Measurements from ENCODE around the gene SCN7A.

The SCN7A gene

GRCh38 chr2:166499281-166499680, 5.2 kb upstream of the SCN7A start:
- no peak for TF ChIP-seq POLR2AphosphoS5 (IDR thresholded peaks at IDR 0.05; ENCODE audit: low read depth, low read length)
- no peak for TF ChIP-seq FOXP2 (optimal IDR thresholded peaks at IDR 0.05; ENCODE audit: borderline replicate concordance, extremely low read depth, extremely low read length, insufficient read depth)
- no peak for TF ChIP-seq SIN3A (IDR thresholded peaks at IDR 0.05; ENCODE audit: borderline replicate concordance, insufficient read depth, low read length)
- TF ChIP-seq REST (IDR thresholded peaks at IDR 0.05; ENCODE audit: insufficient read depth in 1 of 2, low read depth in 2 of 2, low read length in 2 of 2) = no peak
- no peak for TF ChIP-seq TAF1 (IDR thresholded peaks at IDR 0.05; ENCODE audit: borderline replicate concordance, insufficient read depth, low read length)

GRCh38 chr2:166491461-166491860, 2.6 kb downstream of the SCN7A start:
- TF ChIP-seq SIN3A (IDR thresholded peaks at IDR 0.05; ENCODE audit: borderline replicate concordance, insufficient read depth, low read length) = no peak
- TF ChIP-seq POLR2AphosphoS5 (IDR thresholded peaks at IDR 0.05; ENCODE audit: low read depth, low read length) = no peak
- no peak for TF ChIP-seq FOXP2 (optimal IDR thresholded peaks at IDR 0.05; ENCODE audit: borderline replicate concordance, extremely low read depth, extremely low read length, insufficient read depth)
- no peak for TF ChIP-seq REST (IDR thresholded peaks at IDR 0.05; ENCODE audit: insufficient read depth in 1 of 2, low read depth in 2 of 2, low read length in 2 of 2)
- TF ChIP-seq TAF1 (IDR thresholded peaks at IDR 0.05; ENCODE audit: borderline replicate concordance, insufficient read depth, low read length) = no peak

- no peak for TF ChIP-seq POLR2AphosphoS5 (IDR thresholded peaks at IDR 0.05; ENCODE audit: low read depth, low read length)
Measured at GRCh38 chr2:166487171-166487570, 6.9 kb downstream of the SCN7A start.

GRCh38 chr2:166485558-166486178, 8.4 kb downstream of the SCN7A start:
- TF ChIP-seq POLR2AphosphoS5 (IDR thresholded peaks at IDR 0.05; ENCODE audit: low read depth, low read length) (no peak), TAF1 (IDR thresholded peaks at IDR 0.05; ENCODE audit: borderline replicate concordance, insufficient read depth, low read length) (no peak), SIN3A (IDR thresholded peaks at IDR 0.05; ENCODE audit: borderline replicate concordance, insufficient read depth, low read length) (no peak), FOXP2 (optimal IDR thresholded peaks at IDR 0.05; ENCODE audit: borderline replicate concordance, extremely low read depth, extremely low read length, insufficient read depth) (no peak), REST (IDR thresholded peaks at IDR 0.05; ENCODE audit: insufficient read depth in 1 of 2, low read depth in 2 of 2, low read length in 2 of 2) (no peak)

GRCh38 chr2:166472332-166472731, 21.7 kb downstream of the SCN7A start:
- TF ChIP-seq POLR2AphosphoS5 (IDR thresholded peaks at IDR 0.05; ENCODE audit: low read depth, low read length) = no peak
- TF ChIP-seq TAF1 (IDR thresholded peaks at IDR 0.05; ENCODE audit: borderline replicate concordance, insufficient read depth, low read length) = no peak
- no peak for TF ChIP-seq REST (IDR thresholded peaks at IDR 0.05; ENCODE audit: insufficient read depth in 1 of 2, low read depth in 2 of 2, low read length in 2 of 2)
- no peak for TF ChIP-seq SIN3A (IDR thresholded peaks at IDR 0.05; ENCODE audit: borderline replicate concordance, insufficient read depth, low read length)
- no peak for TF ChIP-seq FOXP2 (optimal IDR thresholded peaks at IDR 0.05; ENCODE audit: borderline replicate concordance, extremely low read depth, extremely low read length, insufficient read depth)

Measured in PFSK-1 (cell line).